Endothelial cell of umbilical vein (primary cell): Measurements from ENCODE around the gene RBM42. TPM values are rescaled to one million over a fixed set of nuclear protein-coding genes. Genes with fewer than 3 reads are reported as not detected.

ENCODE experiments used
- BruUV-seq: library from RNA; stranded (reverse); fragments of 400-500 nt; replicated peaks from 2 replicates; lab custom pipeline; 2021; lab: Mats Ljungman, UMichigan
- CTCF ChIA-PET: fragments of 300-600, 350-600 bp; sonication (Branson Sonifier 250); formaldehyde crosslinking; loops from one replicate; lab custom pipeline; 2021; ENCODE audit warnings: antibody characterized with exemption, inconsistent platforms; lab: Charles Lee
- POLR2A ChIA-PET: fragments of 300-600, 350-600 bp; sonication (Branson Sonifier 250); formaldehyde crosslinking; loops from one replicate; lab custom pipeline; 2021; ENCODE audit warnings: antibody characterized with exemption, inconsistent platforms; lab: Charles Lee
- DNase-seq: peaks from one replicate; pipeline ENCODE4 v3.0.0-alpha.2; 2011; ENCODE audit warnings: low read depth, low spot score
- FAIRE-seq: peaks from 2 replicates; lab custom pipeline; 2011; peaks lifted over from hg19 to GRCh38; lab: Jason Lieb, UNC
- H2AFZ ChIP-seq: 2 replicates; pipeline ENCODE4 v1.6.0; 2012; ENCODE audit warnings: low read depth, low read length, control low read depth, inconsistent platforms
- H3K27ac ChIP-seq: 2 replicates; pipeline ENCODE4 v1.5.1; 2011; ENCODE audit warnings: low read depth, mild to moderate bottlenecking, control low read depth, low read length, moderate library complexity; ENCODE audit not compliant: insufficient read depth
- H3K27me3 ChIP-seq, 2 experiments: 2 replicates each; pipeline versions ENCODE4 v1.6.0 to v1.6.1; 2011; ENCODE audit warnings: low read length in 2 of 2, mixed read lengths in 1 of 2; ENCODE audit not compliant: control insufficient read depth in 2 of 2, insufficient read depth in 2 of 2
- H3K36me3 ChIP-seq, 2 experiments: 2 replicates in 1 of 2; 3 replicates in 1 of 2; pipeline ENCODE4 v1.5.1; 2011; ENCODE audit warnings: low read length in 2 of 2, mild to moderate bottlenecking in 1 of 2, moderate library complexity in 1 of 2; ENCODE audit not compliant: control insufficient read depth in 2 of 2, insufficient read depth in 2 of 2; ENCODE audit errors: extremely low read depth in 1 of 2
- H3K4me1 ChIP-seq: 3 replicates; pipeline ENCODE4 v1.5.1; 2011; ENCODE audit warnings: mild to moderate bottlenecking, low read length; ENCODE audit not compliant: control insufficient read depth, insufficient read depth; ENCODE audit errors: extremely low read depth
- H3K4me2 ChIP-seq: 2 replicates; pipeline ENCODE4 v1.6.1; 2011; ENCODE audit warnings: low read length, control low read depth, mixed read lengths; ENCODE audit not compliant: insufficient read depth
- H3K4me3 ChIP-seq, 3 experiments: fragments of 200-600 bp in 1 of 3; sonication (generic), shearing (Covaris generic) in 1 of 3; replicated peaks in 1 of 3; 2 replicates each; pipeline ENCODE4 v1.5.1; 2011 to 2016; ENCODE audit warnings: control low read depth in 3 of 3, low read length in 3 of 3, mild to moderate bottlenecking in 2 of 3, inconsistent platforms in 1 of 3, low read depth in 1 of 3, moderate library complexity in 1 of 3; ENCODE audit not compliant: insufficient read depth in 1 of 3
- H3K79me2 ChIP-seq: 2 replicates; pipeline ENCODE4 v1.6.0; 2012; ENCODE audit warnings: low read length, inconsistent platforms; ENCODE audit not compliant: control insufficient read depth, insufficient read depth
- H3K9ac ChIP-seq: replicated peaks from 2 replicates; pipeline ENCODE3; 2011; ENCODE audit warnings: low read length, control low read depth; ENCODE audit not compliant: insufficient read depth; ENCODE audit errors: extremely low read depth
- H3K9me1 ChIP-seq: replicated peaks from 3 replicates; pipeline ENCODE4 v1.6.0; 2011; ENCODE audit warnings: mild to moderate bottlenecking, low read length; ENCODE audit not compliant: control insufficient read depth, insufficient read depth; ENCODE audit errors: extremely low read depth
- H3K9me3 ChIP-seq: replicated peaks from 2 replicates; pipeline ENCODE4 v1.5.1; 2012; ENCODE audit warnings: low read length, inconsistent platforms; ENCODE audit not compliant: control insufficient read depth, insufficient read depth
- H4K20me1 ChIP-seq: replicated peaks from 2 replicates; pipeline ENCODE3; 2011; ENCODE audit warnings: mild to moderate bottlenecking, low read length; ENCODE audit not compliant: control insufficient read depth, insufficient read depth; ENCODE audit errors: extremely low read depth
- EZH2 ChIP-seq: IDR thresholded peaks from 2 replicates; pipeline ENCODE4 v1.6.1; 2012; ENCODE audit warnings: borderline replicate concordance, low read depth, mild to moderate bottlenecking, moderate library complexity, low read length, inconsistent platforms; ENCODE audit not compliant: severe bottlenecking
- FOS ChIP-seq: IDR thresholded peaks from 2 replicates; pipeline ENCODE4 v1.6.1; 2011; ENCODE audit warnings: mild to moderate bottlenecking, low read length, moderate library complexity, borderline replicate concordance; ENCODE audit not compliant: insufficient read depth
- GATA2 ChIP-seq: IDR thresholded peaks from 2 replicates; pipeline ENCODE4 v1.7.0; 2011; ENCODE audit warnings: low read depth, mild to moderate bottlenecking, moderate library complexity, mixed read lengths, low read length; ENCODE audit not compliant: insufficient read length, insufficient read depth
- JUN ChIP-seq: IDR thresholded peaks from 2 replicates; pipeline ENCODE4 v1.6.1; 2011; ENCODE audit warnings: borderline replicate concordance, low read depth; ENCODE audit not compliant: insufficient read length, insufficient read depth
- MAX ChIP-seq: IDR thresholded peaks from 2 replicates; pipeline ENCODE4 v1.6.1; 2011; ENCODE audit not compliant: insufficient read depth, insufficient read length
- MYC ChIP-seq: IDR thresholded peaks from one replicate; pipeline ENCODE4 v1.6.1; 2011; ENCODE audit warnings: mild to moderate bottlenecking, low read depth, low read length
- POLR2A ChIP-seq: IDR thresholded peaks from 2 replicates; pipeline ENCODE4 v1.6.1; 2012; ENCODE audit warnings: low read depth, mild to moderate bottlenecking, control low read depth, low read length
- POLR2AphosphoS5 ChIP-seq: IDR thresholded peaks from 2 replicates; pipeline ENCODE4 v1.6.1; 2012; ENCODE audit warnings: low read depth, mild to moderate bottlenecking, control low read depth, low read length, moderate library complexity; ENCODE audit not compliant: insufficient read depth
- dilution Hi-C: fragments of 300-500 bp; cut with MboI; formaldehyde crosslinking; loops from one replicate; pipeline ENCODE4 v1.15.0; 2019; ENCODE audit warnings: low sequenced_read_pairs; ENCODE audit not compliant: extremely low pct_ligation_motif_present
- intact Hi-C: fragments of 100-400 bp; cut with micrococcal nuclease; formaldehyde crosslinking; loops from one replicate; pipeline ENCODE4 v1.10.0; 2022
- polyA plus RNA-seq, 4 experiments: library from polyadenylated mRNA; depleted of rRNA in 3 of 4; stranded (reverse) in 3 of 4; unstranded in 1 of 4; fragments of >200 nt; gene quantifications; 2 replicates each; pipeline versions ENCODE4 v1.2.1 to v1.2.3, GENCODE V29; 2011 to 2012; ENCODE audit warnings: missing spikeins in 1 of 4
- total RNA-seq: library from RNA; stranded (reverse); gene quantifications from 2 replicates; pipeline ENCODE4 v1.2.3, GENCODE V29; 2021
- TF ChIP-seq, protein P1 (sequence below), 2 donors: IDR thresholded peaks; 1 replicate in 1 of 2; 2 replicates in 1 of 2; pipeline ENCODE4 v1.5.1; 2011; ENCODE audit warnings: low read length in 2 of 2, mild to moderate bottlenecking in 2 of 2, moderate library complexity in 2 of 2, control low read depth in 1 of 2, inconsistent platforms in 1 of 2, low read depth in 1 of 2; ENCODE audit not compliant: insufficient read depth in 1 of 2; ENCODE audit errors: extremely low read depth in 1 of 2

Gene RBM42
- total and polyA plus RNA-seq, 2 donors (not counting 3 experiments of a cell fraction or from before 2014, with no cell fraction given) = 78.3 to 97.3 TPM

DNA sequence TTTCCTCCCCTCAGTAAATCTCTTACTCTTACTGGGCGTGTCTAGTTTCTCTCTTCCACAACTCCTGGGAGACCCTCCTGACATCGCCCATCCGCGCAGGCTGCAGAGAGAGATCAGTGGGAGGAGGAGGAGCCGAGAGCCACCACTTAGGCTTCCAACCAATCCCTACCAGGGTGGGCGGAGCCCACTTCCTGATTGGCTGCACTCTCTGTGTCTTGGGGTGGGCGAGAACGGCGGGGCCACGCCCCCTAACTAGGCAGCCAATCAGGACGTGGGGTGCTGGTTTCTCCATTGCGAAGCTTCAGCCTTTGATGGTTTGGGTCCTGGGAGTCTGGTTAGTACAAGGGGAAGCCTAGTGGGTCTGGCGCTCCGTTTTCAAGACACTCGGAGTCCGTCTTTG, 43.0 kb upstream of the RBM42 start, which contains the start of gene PMIS2:
TSS of gene PMIS2 (plus strand) at position 326 of the 400 bp plus-strand sequence. CDS start 87 bp downstream, outside the sequence.
- H3K4me3 ChIP-seq = no peak within 1 kb of the TSS
- TF ChIP-seq POLR2AphosphoS5 (no peak), FOS (no peak), MYC (no peak), POLR2A (no peak), EZH2 (no peak), MAX (no peak), JUN (no peak), GATA2 (no peak)
- TF ChIP-seq, protein P1, sequence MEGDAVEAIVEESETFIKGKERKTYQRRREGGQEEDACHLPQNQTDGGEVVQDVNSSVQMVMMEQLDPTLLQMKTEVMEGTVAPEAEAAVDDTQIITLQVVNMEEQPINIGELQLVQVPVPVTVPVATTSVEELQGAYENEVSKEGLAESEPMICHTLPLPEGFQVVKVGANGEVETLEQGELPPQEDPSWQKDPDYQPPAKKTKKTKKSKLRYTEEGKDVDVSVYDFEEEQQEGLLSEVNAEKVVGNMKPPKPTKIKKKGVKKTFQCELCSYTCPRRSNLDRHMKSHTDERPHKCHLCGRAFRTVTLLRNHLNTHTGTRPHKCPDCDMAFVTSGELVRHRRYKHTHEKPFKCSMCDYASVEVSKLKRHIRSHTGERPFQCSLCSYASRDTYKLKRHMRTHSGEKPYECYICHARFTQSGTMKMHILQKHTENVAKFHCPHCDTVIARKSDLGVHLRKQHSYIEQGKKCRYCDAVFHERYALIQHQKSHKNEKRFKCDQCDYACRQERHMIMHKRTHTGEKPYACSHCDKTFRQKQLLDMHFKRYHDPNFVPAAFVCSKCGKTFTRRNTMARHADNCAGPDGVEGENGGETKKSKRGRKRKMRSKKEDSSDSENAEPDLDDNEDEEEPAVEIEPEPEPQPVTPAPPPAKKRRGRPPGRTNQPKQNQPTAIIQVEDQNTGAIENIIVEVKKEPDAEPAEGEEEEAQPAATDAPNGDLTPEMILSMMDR (IDR thresholded peaks at IDR 0.05; ENCODE audit: extremely low read depth in 1 of 2, insufficient read depth in 1 of 2, low read depth in 1 of 2, low read length in 2 of 2) = no peak
- no TSS peak for BruUV-seq
- no peaks in the 10 kb centered on the region for H3K4me1 ChIP-seq
- FAIRE-seq (no peak), DNase-seq (no peak)
- dilution Hi-C loops (no loop called here), intact Hi-C loops (no loop called here)
- H4K20me1 ChIP-seq = no peaks in the 10 kb centered on the region
- ChIA-PET POLR2A (no interaction called here), CTCF (no interaction called here)
- no peak within 1 kb of the TSS for H2AFZ ChIP-seq
- no peaks in the 10 kb centered on the region for H3K36me3 ChIP-seq
- no peaks in the 10 kb centered on the region for H3K9me1 ChIP-seq
- H3K79me2 ChIP-seq = no peaks in the 10 kb centered on the region
- H3K9me3 ChIP-seq = no peaks in the 10 kb centered on the region
- no peaks in the 10 kb centered on the region for H3K27me3 ChIP-seq
- no peak within 1 kb of the TSS for H3K4me2 ChIP-seq
- no peak within 1 kb of the TSS for H3K9ac ChIP-seq
- H3K27ac ChIP-seq = no peak within 1 kb of the TSS
